ENCODE data around the gene KMO. TPM values are rescaled to one million over a fixed set of nuclear protein-coding genes. Genes with fewer than 3 reads are reported as not detected.

The KMO gene
- total RNA-seq, 1 experiment from 2014 or later: not detected

DNA sequence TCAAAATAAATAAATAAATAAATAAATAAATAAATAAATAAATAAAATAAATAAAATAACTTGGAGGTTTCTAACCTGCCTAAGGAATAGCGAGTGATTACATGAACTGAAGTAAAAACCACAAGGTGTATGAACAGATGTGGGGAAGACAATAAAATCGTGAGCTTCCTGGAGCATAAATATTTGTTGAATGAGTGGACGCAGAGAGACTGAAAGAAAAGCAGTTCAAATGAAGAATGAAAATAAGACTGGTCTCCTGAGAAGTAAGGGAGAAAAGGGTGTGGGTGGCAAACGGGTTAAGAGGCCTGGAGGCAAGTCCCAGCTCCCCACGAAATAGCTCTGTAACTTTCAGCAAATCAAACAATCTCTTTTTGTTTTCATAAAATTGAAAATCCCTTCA lies 74.4 kb downstream of the KMO start:
- H3K9me3 Mint-ChIP-seq: no peaks in the 10 kb centered on the region; a peak in 1 of 5 replicates
- H2BK20ac ChIP-seq (ENCODE audit: low read depth, low read length, poor library complexity, severe bottlenecking): no peak overlapping the region
- H3K4ac ChIP-seq (ENCODE audit: low read depth, low read length): no peak overlapping the region
- no peak overlapping the region for H3K4me2 ChIP-seq (ENCODE audit: insufficient read depth, insufficient read length, low read length)
- DNase-seq: no peak
- H3T11ph ChIP-seq (ENCODE audit: low read length): no peak overlapping the region
- no CpG with 5 or more reads among the region's 5 CpGs for WGBS (ENCODE audit: extremely low coverage, insufficient read length, low lambda C conversion rate)
- H3K27ac ChIP-seq (ENCODE audit: insufficient read length, low read depth, low read length): no peak overlapping the region
- no peak overlapping the region for H2AFZ ChIP-seq (ENCODE audit: low read length)
- no peak overlapping the region for H3K4me3 Mint-ChIP-seq
- no peak overlapping the region for H2BK120ac ChIP-seq (ENCODE audit: low read depth, low read length, poor library complexity, severe bottlenecking)
- no peak overlapping the region for H3K9ac ChIP-seq (ENCODE audit: extremely low read depth, insufficient read length, low read length)
- no peak overlapping the region for H4K8ac ChIP-seq (replicated peaks; ENCODE audit: insufficient read length, low read depth, low read length)
- H3K4me1 Mint-ChIP-seq: no peaks in the 10 kb centered on the region
- H2BK15ac ChIP-seq (ENCODE audit: low read depth, low read length): no peak overlapping the region
- no peaks in the 10 kb centered on the region for H3K27me3 Mint-ChIP-seq (ENCODE audit: low read depth)
- H3K27me3 ChIP-seq (ENCODE audit: insufficient read depth, low read length): no peaks in the 10 kb centered on the region
- no peak overlapping the region for H3K14ac ChIP-seq (ENCODE audit: insufficient read depth, low read length)
- no peak overlapping the region for H4K5ac ChIP-seq (ENCODE audit: insufficient read length, low read depth, low read length)
- H3K18ac ChIP-seq (ENCODE audit: insufficient read length, low read depth, low read length): no peak overlapping the region
- no peak overlapping the region for H3K27ac Mint-ChIP-seq
- TF ChIP-seq, protein P1, sequence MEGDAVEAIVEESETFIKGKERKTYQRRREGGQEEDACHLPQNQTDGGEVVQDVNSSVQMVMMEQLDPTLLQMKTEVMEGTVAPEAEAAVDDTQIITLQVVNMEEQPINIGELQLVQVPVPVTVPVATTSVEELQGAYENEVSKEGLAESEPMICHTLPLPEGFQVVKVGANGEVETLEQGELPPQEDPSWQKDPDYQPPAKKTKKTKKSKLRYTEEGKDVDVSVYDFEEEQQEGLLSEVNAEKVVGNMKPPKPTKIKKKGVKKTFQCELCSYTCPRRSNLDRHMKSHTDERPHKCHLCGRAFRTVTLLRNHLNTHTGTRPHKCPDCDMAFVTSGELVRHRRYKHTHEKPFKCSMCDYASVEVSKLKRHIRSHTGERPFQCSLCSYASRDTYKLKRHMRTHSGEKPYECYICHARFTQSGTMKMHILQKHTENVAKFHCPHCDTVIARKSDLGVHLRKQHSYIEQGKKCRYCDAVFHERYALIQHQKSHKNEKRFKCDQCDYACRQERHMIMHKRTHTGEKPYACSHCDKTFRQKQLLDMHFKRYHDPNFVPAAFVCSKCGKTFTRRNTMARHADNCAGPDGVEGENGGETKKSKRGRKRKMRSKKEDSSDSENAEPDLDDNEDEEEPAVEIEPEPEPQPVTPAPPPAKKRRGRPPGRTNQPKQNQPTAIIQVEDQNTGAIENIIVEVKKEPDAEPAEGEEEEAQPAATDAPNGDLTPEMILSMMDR (conservative IDR thresholded peaks at IDR 0.05): no peak
- H4K20me1 ChIP-seq (ENCODE audit: control insufficient read depth, insufficient read depth, insufficient read length): no peaks in the 10 kb centered on the region
- H2BK12ac ChIP-seq (ENCODE audit: insufficient read length, low read depth, low read length): no peak overlapping the region
- no peak overlapping the region for H4K91ac ChIP-seq (ENCODE audit: insufficient read length, low read depth, low read length)
- peaks cover 0 to 3% (median 0%) of the 10 kb centered on the region in 3 experiments; a peak in 3 of 7 replicates for H3K36me3 Mint-ChIP-seq (ENCODE audit: insufficient read depth in 1 of 3, low read depth in 3 of 3)
- no peaks in the 10 kb centered on the region for H3K79me2 ChIP-seq (ENCODE audit: insufficient read depth, low read length)
- H3K23ac ChIP-seq (ENCODE audit: insufficient read length, low read depth, low read length): no peak overlapping the region
- no peak overlapping the region for H2BK5ac ChIP-seq (ENCODE audit: insufficient read length, low read length)
- H2AK5ac ChIP-seq (ENCODE audit: insufficient read length, low read length): no peak overlapping the region
- no peaks in the 10 kb centered on the region for H3K9me3 ChIP-seq (ENCODE audit: control insufficient read depth, low read depth, low read length)
- no peaks in the 10 kb centered on the region for H3K4me1 ChIP-seq (ENCODE audit: insufficient read depth, low read length)
- no peaks in the 10 kb centered on the region for H3K23me2 ChIP-seq (ENCODE audit: insufficient read length, low read depth, low read length, poor library complexity, severe bottlenecking)
- H3K56ac ChIP-seq (ENCODE audit: insufficient read length, low read depth, low read length): no peak overlapping the region
- H3K79me1 ChIP-seq (ENCODE audit: insufficient read depth, low read depth, low read length, poor library complexity, severe bottlenecking): no peaks in the 10 kb centered on the region
